GM19452 (cell line): ENCODE measurements around the gene KIF5C.
A peak's percentile ranks its signal among the peaks of the same experiment; 100 is the strongest.

ENCODE experiments used
- ATAC-seq: cut with Tn5 transposase; IDR thresholded peaks from one replicate; pipeline ENCODE4 v1.9.1; 2021; ENCODE audit not compliant: unreplicated experiment

The KIF5C gene

DNA sequence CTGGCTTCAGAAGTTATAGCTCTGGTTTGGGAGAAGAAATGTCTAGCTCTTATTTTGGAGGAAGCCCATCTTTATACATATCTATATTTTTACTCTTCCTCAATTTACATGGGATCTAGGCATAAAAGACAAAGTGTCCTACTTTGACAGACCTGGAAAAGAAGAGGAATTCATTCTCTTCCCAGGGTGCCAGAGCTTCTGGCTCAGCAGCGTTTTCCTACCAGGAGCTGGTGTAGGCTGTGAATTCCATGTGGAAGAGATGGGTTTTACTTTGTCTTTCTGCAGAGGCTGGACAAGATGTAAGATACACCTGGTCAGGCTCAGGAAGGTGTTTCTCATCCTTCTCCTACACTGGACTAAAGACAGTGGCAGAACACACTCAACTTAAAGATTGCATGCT is 113.3 kb downstream of the KIF5C start:
- no peak for ATAC-seq

DNA sequence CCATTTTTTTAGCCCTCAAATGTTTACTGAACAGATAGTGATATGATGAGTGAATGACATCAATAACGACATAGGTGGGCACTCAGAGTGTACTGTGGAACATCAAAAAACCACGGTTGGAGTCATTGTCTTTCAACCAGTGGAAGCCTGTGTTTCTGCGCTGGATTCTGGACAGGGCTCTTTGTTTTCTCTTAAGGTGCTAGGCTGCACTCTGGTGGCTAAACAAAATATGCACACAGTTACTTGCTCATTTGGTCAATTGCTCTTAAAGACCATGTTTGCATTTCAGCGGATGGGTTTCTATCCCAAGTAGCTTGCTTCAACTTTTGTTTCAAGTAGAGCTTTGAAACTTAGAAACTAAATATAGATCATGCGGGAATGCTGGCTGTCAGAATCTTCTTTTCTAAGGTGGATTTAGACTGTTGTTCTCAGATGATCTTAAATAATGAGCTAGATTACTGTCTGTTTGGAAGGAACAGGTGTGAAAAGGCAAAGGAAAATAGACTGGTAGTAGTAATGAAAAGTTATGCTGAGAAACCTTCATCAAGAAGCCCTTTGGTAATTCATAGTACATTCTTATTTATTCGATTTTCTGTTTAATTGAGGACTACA is 115.0 kb downstream of the KIF5C start:
- peak; percentile 80 for ATAC-seq

DNA sequence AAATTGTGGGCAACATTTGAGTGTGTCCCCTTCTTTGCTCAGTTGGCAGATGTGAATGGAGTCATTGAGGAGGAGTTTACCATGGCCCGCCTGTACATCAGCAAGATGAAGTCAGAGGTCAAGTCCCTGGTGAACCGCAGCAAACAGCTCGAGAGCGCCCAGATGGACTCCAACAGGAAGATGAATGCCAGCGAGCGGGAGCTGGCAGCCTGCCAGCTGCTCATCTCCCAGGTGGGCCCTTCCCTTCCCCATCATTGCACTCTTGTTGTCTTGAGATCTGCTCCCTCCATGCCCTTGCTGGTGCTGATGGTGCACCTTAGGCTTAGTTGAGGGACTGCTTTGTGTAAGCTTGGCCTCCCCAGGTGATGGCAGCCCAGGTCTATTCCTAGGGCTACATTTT is 115.9 kb downstream of the KIF5C start:
- no peak for ATAC-seq

DNA sequence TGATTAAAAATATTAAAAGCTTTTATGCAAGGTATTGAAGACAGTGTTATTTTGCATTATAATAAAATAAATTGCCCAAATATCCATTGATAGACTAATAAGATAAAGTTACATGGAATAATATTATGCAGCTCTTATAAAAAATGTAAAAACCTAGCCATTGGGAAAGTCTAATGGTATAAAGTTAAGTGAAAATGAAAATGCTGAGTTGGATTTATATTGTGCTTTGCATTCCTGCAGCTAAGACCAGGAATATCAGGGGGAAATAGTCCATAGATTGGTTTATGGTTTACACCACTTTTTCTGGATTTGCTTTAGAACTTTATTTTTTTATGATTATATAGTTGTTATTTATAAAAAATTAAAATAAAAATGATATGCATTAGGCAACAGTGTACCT is 117.4 kb downstream of the KIF5C start:
- ATAC-seq, result no peak

DNA sequence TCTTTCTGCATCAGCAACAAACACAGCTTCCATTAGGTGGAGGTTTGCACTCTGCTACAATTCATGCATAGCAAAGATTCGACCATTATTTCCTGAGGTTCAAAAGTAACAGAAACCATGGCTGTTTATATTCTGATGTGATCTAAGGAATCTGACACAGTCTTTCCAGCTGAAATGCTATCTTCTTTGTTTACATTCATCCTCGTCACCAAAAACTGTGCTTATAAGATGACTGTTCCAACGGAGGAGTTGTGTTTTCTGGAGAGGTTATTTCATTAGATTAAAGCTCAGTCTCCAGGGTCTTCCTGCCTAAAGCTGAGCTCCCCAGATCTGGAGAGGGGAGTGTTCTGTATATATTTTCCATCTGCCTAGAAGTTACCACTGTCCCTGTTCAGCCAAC is 118.3 kb downstream of the KIF5C start:
- ATAC-seq, result no peak

DNA sequence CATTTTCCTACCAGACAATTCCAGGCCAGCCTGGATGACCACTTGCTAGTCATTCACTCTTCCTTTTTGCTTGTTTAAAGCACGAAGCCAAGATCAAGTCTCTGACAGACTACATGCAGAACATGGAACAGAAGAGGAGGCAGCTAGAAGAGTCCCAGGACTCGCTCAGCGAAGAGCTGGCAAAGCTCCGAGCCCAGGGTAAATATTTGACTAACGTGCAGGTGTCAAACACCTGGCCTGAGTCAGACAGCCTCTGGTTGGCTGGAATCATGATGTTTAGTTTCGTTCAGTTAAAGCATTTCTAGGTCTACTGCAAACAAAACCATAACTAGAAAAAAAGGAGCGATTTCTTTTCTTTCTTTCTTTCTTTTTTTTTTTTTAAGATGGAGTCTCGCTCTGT is 119.3 kb downstream of the KIF5C start:
- ATAC-seq, result no peak

DNA sequence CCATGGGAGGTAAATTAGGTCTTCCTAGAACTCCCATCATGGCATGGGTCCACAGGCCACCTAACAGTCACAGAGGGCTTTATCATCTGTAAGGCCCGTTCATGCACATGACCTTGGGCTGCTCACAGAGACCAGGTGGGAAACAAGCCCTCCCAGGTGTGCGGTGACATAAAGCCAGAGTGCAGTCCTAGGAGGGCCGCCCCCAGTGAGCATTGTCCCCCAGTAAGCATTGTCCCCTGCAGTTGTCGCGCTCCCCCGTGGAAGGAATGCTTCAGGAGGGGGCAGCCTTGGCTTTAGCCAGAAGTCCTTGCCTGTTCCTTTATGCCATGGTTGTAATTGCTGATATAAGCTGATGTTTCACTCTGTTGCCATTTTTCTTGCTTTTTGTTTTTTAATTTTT is 121.8 kb downstream of the KIF5C start:
- no peak for ATAC-seq

DNA sequence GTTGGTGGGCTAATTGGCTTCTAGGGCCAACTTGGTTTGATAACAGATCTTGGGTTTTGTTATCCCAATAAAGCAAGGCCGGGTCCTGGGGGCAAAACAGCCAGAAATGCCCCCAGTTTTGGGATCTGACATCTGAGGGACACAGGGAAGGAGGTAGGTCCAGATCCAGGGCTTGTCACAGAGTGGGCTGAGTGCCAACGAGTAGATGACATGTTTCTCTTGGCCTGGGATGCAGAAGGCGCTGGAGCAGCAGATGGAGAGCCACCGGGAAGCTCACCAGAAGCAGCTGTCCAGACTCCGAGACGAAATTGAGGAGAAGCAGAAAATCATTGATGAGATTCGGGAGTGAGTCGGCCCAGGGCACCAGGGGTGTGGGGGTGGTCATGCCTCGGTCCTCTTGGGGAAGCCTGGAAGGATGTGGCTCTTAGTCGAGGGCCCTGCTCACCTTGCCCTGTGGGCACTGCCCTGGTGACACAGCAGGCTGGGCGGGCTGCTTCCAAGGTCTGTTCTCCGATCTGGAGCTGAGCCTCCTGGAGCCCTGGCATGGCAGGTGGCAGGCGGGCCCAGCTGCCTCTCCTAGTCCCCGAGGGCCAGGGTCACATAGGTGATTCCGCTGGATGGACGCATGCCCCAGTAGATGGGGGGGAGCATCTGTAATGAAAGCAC is 123.3 kb downstream of the KIF5C start:
- ATAC-seq, result no peak

DNA sequence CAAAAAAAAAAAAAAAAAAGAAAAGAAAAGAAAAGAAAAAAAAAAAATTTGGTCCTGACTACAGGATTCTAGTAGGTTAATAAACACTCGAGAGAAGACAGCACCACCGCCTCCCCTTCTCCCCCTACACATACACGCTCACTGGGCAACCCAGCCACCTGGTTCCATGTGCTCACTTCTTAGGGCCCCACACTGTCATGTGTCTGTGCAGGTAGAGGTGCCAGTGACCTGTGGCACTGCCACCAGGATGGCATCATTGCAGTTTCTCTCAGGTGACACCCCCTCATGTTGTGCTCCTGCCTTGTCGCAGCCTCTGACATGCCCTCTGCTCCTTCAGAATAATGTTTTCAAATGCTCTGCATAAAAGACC is 123.8 kb downstream of the KIF5C start:
- no peak for ATAC-seq

DNA sequence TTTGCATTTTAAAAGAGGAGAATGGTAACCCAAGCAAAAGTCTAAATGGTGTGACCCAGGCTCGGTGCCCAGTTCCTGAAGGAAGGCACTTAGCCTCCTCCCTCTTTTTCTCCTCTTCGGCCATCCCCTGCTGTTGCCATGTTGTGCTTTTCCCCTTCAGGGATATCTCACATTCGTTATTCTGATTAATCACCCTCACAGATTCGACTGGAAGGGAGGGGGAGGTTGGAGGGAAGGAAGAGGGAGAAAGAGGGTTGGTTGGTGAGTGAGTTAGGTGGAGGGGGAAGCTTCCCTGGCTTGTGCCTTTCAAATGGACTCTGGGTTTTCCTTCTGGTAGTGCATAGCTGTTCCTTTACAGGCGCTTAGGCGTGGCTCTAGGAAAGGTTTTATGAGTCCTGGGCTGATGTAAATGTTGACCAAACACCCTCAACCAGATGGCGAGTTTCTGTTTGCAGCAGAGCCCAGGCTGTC is 124.5 kb downstream of the KIF5C start:
- ATAC-seq, result no peak

DNA sequence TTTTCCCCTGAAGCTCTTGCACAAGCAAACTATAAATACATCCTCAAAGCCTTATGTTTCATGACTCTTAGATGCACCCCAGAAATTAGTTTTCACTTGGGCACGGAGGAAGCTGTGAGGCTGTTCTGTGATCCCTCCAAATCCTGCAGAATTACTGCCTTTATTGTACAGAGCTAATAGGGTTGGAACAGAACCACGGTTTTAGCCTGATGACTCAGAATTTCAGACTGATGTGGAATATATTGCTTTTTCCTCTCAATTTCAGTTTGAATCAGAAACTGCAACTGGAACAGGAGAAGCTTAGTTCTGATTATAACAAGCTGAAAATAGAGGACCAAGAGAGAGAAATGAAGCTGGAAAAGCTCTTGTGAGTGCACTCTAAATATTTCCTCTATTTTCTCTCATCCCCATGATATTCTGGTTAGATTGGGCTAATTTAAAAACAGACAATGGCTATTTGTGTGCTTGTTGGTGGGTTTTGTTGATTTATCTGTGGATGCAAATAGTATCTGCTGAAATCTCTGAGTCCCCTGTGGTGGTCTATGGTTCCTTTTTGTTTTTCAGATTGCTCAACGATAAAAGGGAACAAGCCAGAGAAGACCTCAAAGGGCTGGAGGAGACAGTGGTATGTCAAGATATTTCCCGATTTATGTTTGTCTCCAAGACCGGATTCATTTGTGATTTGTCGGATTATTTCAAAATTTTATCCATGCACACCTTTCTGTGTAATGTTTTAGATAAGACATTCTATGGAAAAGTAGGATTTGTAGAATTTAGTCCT is 125.3 kb downstream of the KIF5C start:
- no peak for ATAC-seq

DNA sequence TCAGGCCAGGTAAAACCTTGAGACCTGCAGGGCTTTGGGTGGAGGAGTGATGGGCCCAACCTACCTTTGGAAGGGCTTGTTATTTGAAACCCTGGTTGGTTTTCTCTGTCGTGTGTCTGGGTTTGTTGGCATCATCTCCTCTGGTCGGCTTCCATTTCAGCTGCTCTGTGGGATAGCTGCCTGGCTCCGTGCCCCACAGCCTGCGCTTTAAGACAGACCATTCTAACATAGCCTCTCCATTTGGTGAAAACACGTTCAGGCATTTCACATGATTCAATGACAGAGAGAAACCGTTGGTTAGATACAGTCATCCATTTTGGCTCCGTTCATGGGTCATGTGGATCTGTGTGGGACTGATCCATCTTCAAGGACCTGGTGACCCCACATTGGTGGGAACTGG is 126.5 kb downstream of the KIF5C start:
- no peak for ATAC-seq

DNA sequence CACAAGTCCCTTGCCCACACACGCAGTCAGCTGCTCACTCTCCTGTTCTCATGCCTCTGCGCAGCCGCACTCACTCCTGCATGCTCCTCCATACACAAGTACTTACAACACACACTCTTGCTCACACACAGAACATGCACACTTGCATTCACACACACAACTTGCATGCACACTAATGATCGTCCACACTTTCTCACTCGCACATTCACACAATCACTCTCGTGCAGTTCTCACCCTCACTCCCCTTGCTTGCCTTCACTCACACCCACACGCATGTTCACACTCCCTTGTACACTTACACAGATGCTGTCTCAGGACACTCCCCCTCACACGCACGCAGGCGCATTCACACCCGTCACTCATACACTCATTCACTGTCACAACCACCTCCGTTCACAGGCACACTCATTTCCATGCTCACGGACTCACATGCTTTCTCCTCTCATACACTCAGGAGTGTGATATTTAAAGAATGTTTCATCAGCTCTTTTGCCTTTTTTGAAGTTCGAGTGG is 127.4 kb downstream of the KIF5C start:
- ATAC-seq, result no peak

DNA sequence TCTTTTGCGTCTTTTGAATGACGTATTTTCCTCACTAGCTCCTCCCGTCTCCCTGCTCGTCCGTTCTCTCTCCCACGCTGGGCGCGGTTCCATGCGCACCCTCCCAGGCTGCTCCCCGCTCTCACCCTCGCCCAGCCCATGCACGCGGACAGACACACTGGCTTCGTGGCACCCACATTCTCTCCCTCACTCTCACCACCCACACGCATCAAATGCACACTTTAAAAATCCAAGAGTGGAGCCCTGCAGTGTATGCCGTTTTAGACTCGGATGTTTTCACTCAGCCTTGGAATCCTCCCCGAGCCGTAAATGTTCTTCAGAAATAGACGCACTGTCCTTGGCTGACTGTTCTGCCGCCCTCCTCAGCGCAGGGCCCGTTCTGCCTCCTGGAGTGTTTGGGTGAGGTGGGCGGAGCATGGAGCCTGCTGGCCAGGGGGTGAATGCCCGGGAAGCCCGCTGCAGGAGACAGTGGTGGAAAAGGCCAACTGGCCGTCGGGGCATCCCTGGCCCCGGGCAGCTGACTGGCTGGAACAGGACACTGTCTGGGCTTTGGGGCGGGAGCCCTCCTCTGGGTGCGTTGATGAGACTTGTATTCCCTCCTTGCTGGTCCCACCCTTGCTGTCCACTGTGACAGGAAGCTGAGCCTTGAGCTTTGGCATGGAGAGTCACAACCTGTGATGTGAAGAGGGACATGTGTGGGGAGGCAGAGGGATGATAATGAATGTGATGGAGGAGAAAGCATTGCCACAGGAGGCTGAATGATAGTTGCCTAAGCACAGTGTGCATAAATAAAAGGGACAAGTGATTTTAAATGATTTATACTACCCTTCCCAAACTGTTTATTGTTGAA is 128.1 kb downstream of the KIF5C start:
- no peak for ATAC-seq

DNA sequence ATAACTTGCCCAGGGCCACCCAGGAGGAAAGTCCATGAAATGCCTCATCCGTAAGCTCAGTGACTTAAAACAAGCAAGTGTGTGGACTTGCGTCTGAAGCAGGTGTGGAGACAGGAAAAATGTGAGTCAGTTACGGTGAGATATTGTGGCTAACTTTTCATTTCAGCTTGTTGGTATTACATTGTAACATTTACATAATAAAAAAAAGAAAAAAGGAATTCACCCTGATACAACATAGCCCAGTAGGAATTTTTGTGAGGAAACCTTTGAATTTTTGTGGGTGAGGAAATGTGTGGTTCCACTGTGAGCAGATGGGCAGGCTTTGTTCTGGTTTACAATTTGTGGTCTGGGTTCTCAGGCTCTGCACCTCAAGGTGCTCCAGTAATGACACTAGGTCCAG is 129.8 kb downstream of the KIF5C start:
- ATAC-seq, result no peak

DNA sequence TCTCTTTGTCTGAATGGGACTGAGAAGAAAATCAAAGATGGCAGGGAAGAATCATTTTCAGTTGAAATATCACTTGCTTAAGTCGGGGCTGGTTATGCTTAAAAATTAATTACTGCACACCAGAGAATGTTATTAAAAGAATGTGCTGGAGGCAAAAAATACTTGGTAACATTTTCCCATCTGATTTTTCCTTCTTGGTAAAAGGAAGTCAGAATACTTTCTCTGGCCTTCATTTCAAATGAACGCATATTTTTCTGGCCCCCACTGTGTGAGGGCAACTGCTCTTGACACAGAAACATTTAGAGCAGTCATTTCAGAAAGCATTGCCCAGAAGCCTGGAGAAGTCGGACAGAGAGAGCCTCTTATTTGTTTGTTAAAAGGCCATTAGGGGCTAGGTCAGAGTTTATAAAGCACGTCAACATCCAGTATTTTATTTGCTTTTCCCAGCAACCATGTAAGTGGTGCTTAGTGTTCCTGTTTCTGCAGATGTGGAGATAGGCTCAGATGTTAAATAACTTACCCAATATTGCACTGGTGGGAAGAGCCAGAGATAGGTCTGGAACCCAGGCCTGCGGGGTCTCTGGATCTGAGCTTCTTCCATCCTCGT is 130.5 kb downstream of the KIF5C start:
- no peak for ATAC-seq

DNA sequence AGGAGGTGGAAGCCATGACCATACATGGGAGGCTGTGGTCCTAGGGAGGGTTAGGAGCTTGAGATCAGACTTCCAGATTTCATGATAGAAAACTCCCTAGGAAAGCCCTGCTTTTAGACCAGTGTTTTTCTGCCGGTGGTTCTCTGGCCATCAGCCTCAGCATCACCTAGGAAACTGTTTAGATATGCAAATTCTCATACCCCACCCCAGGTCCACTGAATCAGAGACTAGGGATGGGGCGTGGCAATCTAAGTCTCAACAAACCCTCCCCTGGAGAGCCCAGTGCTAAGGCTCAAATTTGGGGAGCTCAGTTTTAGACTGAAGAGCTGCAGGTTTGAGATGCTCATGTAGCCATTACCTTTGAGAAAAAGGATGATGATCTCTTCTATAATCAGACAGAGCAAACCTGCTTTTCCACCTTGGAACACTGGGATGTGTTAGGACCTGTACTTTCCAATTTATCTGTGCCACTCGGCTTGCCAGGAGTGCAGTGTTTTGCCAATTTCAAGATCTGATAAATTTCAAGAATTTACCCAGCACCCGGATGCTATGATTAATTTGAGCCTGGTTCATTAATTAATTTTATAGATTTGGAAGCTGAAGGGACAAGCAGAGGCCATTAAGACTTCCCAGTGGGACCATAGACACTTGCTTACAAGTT is 132.0 kb downstream of the KIF5C start:
- ATAC-seq, result no peak

DNA sequence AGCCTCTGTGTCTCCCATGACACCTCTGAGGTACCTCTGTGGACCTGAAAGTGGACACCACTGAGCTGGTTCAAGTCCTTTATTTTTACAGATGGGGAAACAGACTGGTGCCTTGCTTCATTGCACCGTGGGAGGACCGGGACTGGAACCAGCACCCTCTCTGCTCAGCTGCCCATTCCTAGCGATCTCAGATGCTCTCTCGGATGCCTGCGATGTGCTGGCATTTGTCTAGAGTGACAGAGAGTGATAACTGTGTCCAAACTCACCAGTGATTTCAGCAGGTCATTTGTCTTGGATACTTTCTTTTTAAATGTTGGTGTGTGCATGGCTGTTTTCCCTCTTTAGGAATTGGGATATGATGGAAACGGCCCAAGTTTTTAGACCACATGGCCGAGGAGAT is 133.4 kb downstream of the KIF5C start:
- ATAC-seq, result no peak

DNA sequence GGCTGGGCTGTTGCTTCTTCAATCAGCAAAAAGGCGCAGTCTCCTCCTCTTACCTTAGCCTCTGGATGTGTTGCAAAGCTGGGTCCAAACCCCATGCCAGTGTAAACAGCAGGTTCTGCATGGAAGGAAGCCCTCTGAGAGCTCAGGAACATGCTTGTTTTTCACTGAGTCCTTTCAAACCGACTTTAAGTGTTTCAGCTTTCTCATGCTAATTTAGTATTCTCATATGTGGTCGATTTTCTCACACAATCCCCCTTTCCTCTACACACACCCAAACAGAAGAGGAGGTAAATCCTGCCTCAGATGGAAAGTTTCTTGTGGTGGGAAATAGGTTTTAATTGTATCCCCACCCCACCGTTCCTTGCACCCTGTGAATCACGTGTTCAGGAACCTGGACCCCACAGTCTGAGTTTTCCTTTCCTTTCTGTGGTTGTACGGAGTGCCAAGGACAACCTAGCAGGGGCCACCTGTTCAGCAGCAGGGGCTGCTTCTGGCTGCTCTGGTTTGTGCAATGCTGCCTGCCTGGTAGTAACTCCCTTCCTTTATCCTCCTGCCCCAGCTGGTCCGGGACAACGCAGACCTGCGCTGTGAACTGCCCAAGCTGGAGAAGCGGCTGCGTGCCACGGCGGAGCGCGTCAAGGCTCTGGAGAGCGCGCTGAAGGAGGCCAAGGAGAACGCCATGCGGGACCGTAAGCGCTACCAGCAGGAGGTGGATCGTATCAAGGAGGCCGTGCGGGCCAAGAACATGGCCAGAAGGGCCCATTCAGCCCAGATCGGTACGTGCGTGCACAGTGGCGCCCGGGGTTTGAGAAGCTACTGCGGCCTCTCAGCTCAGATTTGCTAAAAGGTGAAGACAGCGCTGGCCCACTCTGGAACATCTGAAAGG is 134.8 kb downstream of the KIF5C start:
- no peak for ATAC-seq
